Measurements from ENCODE around the gene COQ9. TPM values are rescaled to one million over a fixed set of nuclear protein-coding genes. Genes with fewer than 3 reads are reported as not detected.

The COQ9 gene
- total RNA-seq, 1 experiment from 2014 or later = 46.9 TPM

DNA sequence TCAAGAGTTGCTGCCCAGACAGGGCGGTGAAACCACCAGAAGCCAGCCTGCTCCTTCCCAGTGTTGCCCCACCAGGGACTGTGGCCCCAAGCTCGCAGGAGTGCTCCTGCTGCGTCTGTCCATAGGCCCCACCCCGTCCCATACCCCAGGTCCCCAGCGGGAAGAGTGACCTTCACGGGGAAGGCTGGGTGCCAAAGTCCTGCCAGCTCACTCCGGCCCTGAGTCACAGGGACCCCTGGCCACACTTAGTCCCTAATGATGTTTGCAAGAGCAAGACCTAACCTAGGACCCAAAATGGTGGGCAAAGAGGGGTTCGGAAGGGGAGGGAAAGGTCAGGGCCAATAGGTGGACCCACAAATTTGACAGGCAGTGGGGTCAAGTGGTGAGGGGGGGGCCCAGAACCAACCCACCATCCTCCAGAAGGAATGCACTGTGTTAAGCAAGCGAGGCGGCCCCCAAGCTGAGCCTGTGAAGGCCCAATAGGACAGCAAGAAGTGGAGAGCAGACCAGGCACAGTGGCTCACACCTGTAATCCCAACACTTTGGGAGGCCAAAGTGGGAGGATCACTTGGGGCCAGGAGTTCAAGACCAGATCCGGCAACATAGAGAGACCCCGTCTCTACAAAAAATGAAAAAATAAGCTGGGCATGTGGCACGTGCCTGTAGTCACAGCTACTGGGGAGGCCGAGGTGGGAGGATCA lies 35.7 kb downstream of the COQ9 start:
- H3K9ac ChIP-seq (ENCODE audit: low read length) = no peak overlapping the region
- H3K27me3 ChIP-seq (ENCODE audit: low read length) = no peaks in the 10 kb centered on the region
- H4K20me1 ChIP-seq (ENCODE audit: insufficient read depth, low read depth, low read length) = peaks cover 5% of the 10 kb centered on the region; the same call in 1 of the 2 replicates
- no peaks in the 10 kb centered on the region for H3K36me3 ChIP-seq (ENCODE audit: insufficient read depth, low read length)
- H3K9me3 ChIP-seq (ENCODE audit: low read length) = no peaks in the 10 kb centered on the region
- H3K27ac ChIP-seq (ENCODE audit: low read length) = no peak overlapping the region
- peaks cover 4% of the 10 kb centered on the region for H3K4me1 ChIP-seq (ENCODE audit: low read length)
- H3K4me3 ChIP-seq (ENCODE audit: low read length) = no peak overlapping the region
- no peaks in the 10 kb centered on the region for H3K9me2 ChIP-seq (replicated peaks; ENCODE audit: insufficient read depth, low read length)
- no peak overlapping the region for H3K4me2 ChIP-seq (ENCODE audit: low read depth, low read length, poor library complexity, severe bottlenecking)
- no peaks in the 10 kb centered on the region for H3K79me2 ChIP-seq (ENCODE audit: low read length)
- H2AFZ ChIP-seq (ENCODE audit: low read length) = no peak overlapping the region
- DNase-seq = no peak

DNA sequence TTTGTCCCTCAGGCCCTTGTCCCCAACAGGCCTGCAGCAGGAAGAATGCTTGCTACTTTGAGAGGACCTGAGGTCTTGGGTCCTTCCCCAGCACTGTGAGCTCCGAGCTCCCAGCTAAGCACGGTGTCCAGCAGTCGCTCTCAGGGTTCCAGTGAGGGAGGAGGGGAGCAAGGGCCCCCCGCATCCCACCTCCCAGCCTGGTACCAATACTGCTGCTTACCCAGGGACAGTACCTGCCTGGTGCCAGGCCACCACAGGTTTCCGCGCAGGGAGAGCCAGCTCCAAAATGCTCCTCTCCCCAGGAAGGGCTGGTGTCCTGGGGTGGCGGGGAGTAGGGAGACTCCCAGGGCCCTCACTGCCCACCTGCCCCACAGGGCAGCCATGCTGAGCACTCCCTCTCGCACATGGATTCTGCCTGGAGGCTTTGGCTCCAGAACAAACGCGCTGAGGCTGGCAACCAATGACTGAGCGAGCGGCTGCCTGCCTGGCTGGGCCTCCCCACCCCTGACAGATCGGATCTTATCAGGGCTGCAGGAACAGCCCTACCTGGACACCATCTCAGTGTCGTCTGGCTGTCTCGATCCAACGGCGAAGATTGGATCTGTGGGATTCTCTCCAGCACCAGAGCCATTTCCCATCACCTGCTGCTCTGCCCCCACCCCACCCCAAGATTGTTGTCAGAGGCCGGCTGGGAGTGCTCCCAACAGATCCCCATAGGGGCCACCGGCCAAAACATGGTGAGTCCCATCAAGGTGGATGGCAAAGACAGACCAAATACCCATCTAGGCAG lies 36.6 kb downstream of the COQ9 start:
- Histone ChIP-seq H3K79me2 (ENCODE audit: low read length) (no peaks in the 10 kb centered on the region), H3K36me3 (ENCODE audit: insufficient read depth, low read length) (no peaks in the 10 kb centered on the region), H2AFZ (ENCODE audit: low read length) (no peak overlapping the region), H3K9me3 (ENCODE audit: low read length) (no peaks in the 10 kb centered on the region), H3K4me2 (ENCODE audit: low read depth, low read length, poor library complexity, severe bottlenecking) (no peak overlapping the region), H4K20me1 (ENCODE audit: insufficient read depth, low read depth, low read length) (peaks cover 5% of the 10 kb centered on the region; the same call in 1 of the 2 replicates), H3K27ac (ENCODE audit: low read length) (no peak overlapping the region), H3K27me3 (ENCODE audit: low read length) (no peaks in the 10 kb centered on the region), H3K4me3 (ENCODE audit: low read length) (no peak overlapping the region), H3K4me1 (ENCODE audit: low read length) (peaks cover 4% of the 10 kb centered on the region), H3K9me2 (replicated peaks; ENCODE audit: insufficient read depth, low read length) (no peaks in the 10 kb centered on the region), H3K9ac (ENCODE audit: low read length) (no peak overlapping the region)
- DNase-seq = no peak

DNA sequence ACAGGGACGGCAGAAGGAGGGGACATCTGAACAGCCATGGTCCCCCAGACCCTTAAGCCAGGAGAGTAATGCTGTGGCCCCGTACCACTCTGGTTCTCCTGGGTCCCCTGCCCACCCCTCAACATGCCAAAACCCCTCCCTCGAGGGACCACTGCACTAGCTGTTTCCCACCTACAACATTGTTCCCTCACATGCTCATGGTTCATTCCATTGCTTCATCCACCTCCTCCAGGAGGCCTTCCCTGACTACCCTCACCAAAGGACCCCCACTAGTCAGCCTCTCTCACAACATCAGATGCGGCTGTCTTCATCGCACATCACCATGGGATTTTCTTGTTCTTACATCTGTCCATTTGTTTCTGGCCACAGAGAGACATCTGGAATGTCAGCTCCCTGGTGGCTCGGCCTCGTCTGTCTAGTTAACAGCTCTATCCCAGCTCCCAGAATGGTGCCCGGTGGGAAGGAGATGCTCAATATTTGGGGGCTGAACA lies 37.3 kb downstream of the COQ9 start:
- H3K4me2 ChIP-seq (ENCODE audit: low read depth, low read length, poor library complexity, severe bottlenecking) = no peak overlapping the region
- no peak overlapping the region for H3K27ac ChIP-seq (ENCODE audit: low read length)
- peaks cover 5% of the 10 kb centered on the region; the same call in 1 of the 2 replicates for H4K20me1 ChIP-seq (ENCODE audit: insufficient read depth, low read depth, low read length)
- H3K27me3 ChIP-seq (ENCODE audit: low read length) = no peaks in the 10 kb centered on the region
- no peaks in the 10 kb centered on the region for H3K9me2 ChIP-seq (replicated peaks; ENCODE audit: insufficient read depth, low read length)
- H2AFZ ChIP-seq (ENCODE audit: low read length) = no peak overlapping the region
- H3K36me3 ChIP-seq (ENCODE audit: insufficient read depth, low read length) = no peaks in the 10 kb centered on the region
- no peak overlapping the region for H3K9ac ChIP-seq (ENCODE audit: low read length)
- H3K4me3 ChIP-seq (ENCODE audit: low read length) = no peak overlapping the region
- H3K79me2 ChIP-seq (ENCODE audit: low read length) = no peaks in the 10 kb centered on the region
- DNase-seq = no peak
- no peaks in the 10 kb centered on the region for H3K9me3 ChIP-seq (ENCODE audit: low read length)
- H3K4me1 ChIP-seq (ENCODE audit: low read length) = peaks cover 4% of the 10 kb centered on the region

DNA sequence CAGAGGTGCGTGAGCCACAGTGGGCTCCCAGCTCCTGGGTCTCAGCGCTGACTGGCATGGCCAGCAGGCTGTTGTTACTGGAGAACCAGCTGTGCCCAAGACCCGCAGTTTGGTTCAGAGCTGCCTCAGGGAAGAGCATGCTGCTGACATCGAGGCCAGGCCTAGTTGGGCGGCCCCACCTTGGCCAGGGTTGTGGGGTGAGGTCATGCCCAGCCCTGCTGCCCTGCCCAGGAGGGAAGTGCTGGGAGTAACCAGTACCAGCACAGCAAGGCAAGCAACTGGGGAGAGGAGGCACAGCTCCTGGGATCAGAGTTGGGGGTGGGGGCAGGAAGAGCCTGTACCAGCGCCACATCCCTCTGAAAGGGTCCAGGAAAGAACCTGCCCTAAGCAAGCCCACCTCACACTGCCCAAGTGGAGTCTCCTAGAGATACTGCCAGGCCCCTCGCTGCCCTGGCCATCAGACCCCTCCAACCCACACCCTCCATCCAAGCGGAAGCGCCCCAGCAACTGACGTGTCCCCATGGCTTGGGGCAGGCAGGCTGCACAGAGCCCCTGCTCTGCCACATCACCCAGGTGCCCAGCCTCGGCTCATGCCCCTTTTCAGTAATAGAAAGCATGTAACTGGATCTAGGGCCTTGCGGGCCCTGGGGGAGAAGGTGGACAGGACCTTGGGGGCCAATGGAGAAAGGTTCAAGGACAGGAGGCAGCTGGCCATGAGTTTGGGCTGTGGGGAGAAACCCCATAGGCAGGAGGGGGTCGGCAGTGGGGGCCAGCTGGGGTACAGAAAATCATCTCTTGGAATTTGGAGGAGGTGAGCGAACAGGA lies 38.0 kb downstream of the COQ9 start:
- Histone ChIP-seq H3K9me2 (replicated peaks; ENCODE audit: insufficient read depth, low read length) (no peaks in the 10 kb centered on the region), H3K27ac (ENCODE audit: low read length) (no peak overlapping the region), H2AFZ (ENCODE audit: low read length) (no peak overlapping the region), H3K4me2 (ENCODE audit: low read depth, low read length, poor library complexity, severe bottlenecking) (peak overlapping the region; percentile 63), H3K4me3 (ENCODE audit: low read length) (peak overlapping the region; percentile 61; the same call in 1 of the 2 replicates), H3K9me3 (ENCODE audit: low read length) (no peaks in the 10 kb centered on the region), H3K4me1 (ENCODE audit: low read length) (peaks cover 4% of the 10 kb centered on the region), H3K36me3 (ENCODE audit: insufficient read depth, low read length) (no peaks in the 10 kb centered on the region), H3K27me3 (ENCODE audit: low read length) (no peaks in the 10 kb centered on the region), H4K20me1 (ENCODE audit: insufficient read depth, low read depth, low read length) (peaks cover 5% of the 10 kb centered on the region; the same call in 1 of the 2 replicates), H3K9ac (ENCODE audit: low read length) (peak overlapping the region; percentile 54), H3K79me2 (ENCODE audit: low read length) (no peaks in the 10 kb centered on the region)
- DNase-seq = no peak

DNA sequence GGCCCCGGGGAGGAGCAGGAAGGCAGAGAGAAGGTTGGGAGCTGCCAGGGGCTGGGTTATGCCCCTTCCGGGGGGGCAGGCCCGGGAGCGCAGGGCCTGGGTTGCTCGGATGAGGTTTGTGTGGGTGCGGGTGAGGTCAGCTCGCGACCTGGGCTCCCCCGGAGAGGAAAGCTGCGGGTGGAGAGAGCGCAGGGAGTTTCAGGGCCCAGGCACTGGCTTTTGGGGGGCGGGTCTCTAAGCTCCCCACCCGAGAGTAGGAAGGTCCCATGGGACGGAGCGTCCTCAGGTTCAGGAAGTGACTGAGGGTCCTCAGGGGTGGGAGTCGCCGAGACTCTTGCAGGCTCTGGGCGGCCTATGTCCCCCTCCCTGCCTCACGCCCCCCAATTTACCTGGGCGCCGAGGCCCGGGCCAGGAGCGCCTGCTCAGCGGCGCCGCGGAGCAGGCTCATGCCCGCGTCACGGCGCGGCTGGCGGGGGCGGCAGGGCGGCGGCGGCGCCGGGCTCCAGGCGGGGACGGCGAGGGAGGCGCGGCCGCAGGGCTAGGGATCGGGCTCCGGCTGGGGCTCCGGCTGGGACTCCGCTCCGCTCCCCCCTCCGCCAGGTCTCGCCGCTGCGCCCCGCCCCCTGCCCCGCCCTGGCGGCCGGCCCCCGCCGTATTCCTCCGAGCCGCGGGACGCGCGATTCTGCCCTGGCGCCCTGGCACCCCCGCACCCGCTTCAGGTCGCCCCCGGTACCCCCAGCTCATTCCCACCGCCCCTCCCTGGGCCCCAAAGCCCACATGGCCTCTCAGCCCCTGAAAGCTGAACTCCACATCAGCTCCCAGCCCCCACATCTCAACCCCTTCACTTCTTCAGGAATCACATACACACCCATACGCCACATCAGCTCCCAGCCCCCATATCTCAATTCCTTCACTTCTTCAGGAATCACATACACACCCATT lies 38.9 kb downstream of the COQ9 start, which contains the start of gene DOK4:
TSS of gene DOK4 (minus strand) at position 578 of the 942 bp plus-strand sequence. CDS start 6,986 bp downstream, outside the sequence.
- Histone ChIP-seq H3K9ac (ENCODE audit: low read length) (peak within 1 kb of the TSS; percentile 54), H2AFZ (ENCODE audit: low read length) (no peak within 1 kb of the TSS), H3K27ac (ENCODE audit: low read length) (no peak within 1 kb of the TSS), H3K4me2 (ENCODE audit: low read depth, low read length, poor library complexity, severe bottlenecking) (peak within 1 kb of the TSS; percentile 63), H3K4me3 (ENCODE audit: low read length) (peak within 1 kb of the TSS; percentile 61; the same call in 1 of the 2 replicates), H3K79me2 (ENCODE audit: low read length) (no peaks in the 10 kb centered on the region), H4K20me1 (ENCODE audit: insufficient read depth, low read depth, low read length) (peaks cover 5% of the 10 kb centered on the region; the same call in 1 of the 2 replicates), H3K9me2 (replicated peaks; ENCODE audit: insufficient read depth, low read length) (no peaks in the 10 kb centered on the region), H3K27me3 (ENCODE audit: low read length) (no peaks in the 10 kb centered on the region), H3K4me1 (ENCODE audit: low read length) (peaks cover 4% of the 10 kb centered on the region), H3K9me3 (ENCODE audit: low read length) (no peaks in the 10 kb centered on the region), H3K36me3 (ENCODE audit: insufficient read depth, low read length) (no peaks in the 10 kb centered on the region)
- peak; percentile 86 for DNase-seq

DNA sequence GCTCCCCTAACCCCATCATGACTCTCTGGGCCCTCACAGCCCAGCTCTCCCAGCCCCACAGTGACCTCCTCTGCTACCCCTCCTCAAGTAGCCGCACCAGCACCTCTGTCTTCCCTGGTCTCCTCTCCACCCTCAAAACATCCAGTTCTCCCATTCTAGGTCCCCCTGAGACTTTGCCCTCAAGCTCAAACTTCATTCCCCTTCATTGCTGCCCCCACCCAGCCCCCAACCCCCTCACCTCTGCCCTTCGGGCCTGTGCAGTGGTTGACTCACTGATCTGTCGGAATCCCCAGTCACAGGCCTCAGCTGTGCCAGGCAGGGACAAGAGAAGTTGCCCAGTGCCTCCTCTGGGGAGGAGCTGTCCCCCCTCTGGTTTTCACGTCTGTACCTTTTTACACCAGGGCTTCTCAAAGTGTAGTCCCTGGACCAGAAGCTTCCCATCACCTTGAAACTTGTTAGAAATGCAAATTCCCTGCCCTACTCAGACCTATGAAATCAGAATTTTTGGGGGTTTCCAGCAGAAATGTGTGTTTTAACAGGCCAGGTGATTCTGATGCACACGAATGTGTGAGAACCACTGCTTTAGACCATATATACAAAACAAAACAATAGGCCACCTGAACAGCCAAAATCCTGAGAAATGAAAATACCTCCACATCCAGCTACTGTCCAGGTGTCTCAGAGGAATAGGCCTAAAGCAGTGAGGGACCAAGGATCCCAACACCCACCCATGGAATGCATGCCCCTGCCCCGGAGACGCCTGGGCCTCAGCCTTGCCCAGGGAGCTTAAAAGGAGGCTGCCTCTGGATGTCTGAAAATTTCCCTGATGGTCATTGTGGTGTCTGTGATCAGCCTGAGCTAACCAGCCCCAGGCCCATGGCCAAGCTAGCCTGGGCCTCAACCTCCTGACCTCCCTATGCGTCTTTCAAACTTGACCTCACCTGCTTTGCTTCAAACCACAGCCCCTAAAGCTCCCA lies 39.9 kb downstream of the COQ9 start:
- H3K4me3 ChIP-seq (ENCODE audit: low read length) = no peak overlapping the region
- no peak overlapping the region for H3K4me2 ChIP-seq (ENCODE audit: low read depth, low read length, poor library complexity, severe bottlenecking)
- H3K9me3 ChIP-seq (ENCODE audit: low read length) = no peaks in the 10 kb centered on the region
- H3K9me2 ChIP-seq (replicated peaks; ENCODE audit: insufficient read depth, low read length) = no peaks in the 10 kb centered on the region
- H3K27me3 ChIP-seq (ENCODE audit: low read length) = no peaks in the 10 kb centered on the region
- H2AFZ ChIP-seq (ENCODE audit: low read length) = no peak overlapping the region
- peaks cover 5% of the 10 kb centered on the region; the same call in 1 of the 2 replicates for H4K20me1 ChIP-seq (ENCODE audit: insufficient read depth, low read depth, low read length)
- DNase-seq = no peak
- no peaks in the 10 kb centered on the region for H3K79me2 ChIP-seq (ENCODE audit: low read length)
- H3K9ac ChIP-seq (ENCODE audit: low read length) = no peak overlapping the region
- peaks cover 4% of the 10 kb centered on the region for H3K4me1 ChIP-seq (ENCODE audit: low read length)
- no peak overlapping the region for H3K27ac ChIP-seq (ENCODE audit: low read length)
- H3K36me3 ChIP-seq (ENCODE audit: insufficient read depth, low read length) = no peaks in the 10 kb centered on the region

Data from Karpas-422 (cell line).